ENCODE data around the gene CYLD.

DNA sequence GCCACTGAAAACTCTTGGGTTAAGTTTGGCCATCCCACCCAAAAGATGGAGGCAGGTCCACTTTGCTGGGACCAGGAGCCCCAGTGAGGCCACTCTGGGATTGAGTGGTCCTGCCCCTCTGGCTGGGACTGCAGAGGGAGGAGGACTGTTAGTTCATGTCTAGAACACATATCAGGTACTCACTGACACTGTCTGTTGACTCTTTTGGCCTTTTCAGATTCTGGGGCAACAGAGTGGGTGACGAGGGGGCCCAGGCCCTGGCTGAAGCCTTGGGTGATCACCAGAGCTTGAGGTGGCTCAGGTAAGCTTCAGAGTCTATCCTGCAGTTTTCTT, 19.5 kb upstream of the CYLD start:
- no peak for TF ChIP-seq ZBTB7A (IDR thresholded peaks at IDR 0.05; ENCODE audit: low read depth)
- no peak for TF ChIP-seq FOXM1 (IDR thresholded peaks at IDR 0.05; ENCODE audit: borderline replicate concordance, low read depth)
- TF ChIP-seq TAF1 (IDR thresholded peaks at IDR 0.05; ENCODE audit: low read depth), result no peak
- TF ChIP-seq EP300 (IDR thresholded peaks at IDR 0.05; ENCODE audit: borderline replicate concordance), result no peak
- TF ChIP-seq CREB1 (IDR thresholded peaks at IDR 0.05; ENCODE audit: low read depth), result no peak
- no peak for TF ChIP-seq CEBPB (IDR thresholded peaks at IDR 0.05)
